OCI-LY1 (cell line): ENCODE results near the gene PTPRT.

ENCODE experiments used
- H2AFZ ChIP-seq: fragments of 200-600 bp; sonication (generic), shearing (Covaris generic); 2 replicates; pipeline ENCODE4 v1.6.0; 2014; ENCODE audit warnings: antibody characterized with exemption, mild to moderate bottlenecking, low read length
- H3F3A ChIP-seq: fragments of 200-600 bp; sonication (generic), shearing (Covaris generic); 2 replicates; pipeline ENCODE4 v1.6.0; 2014; ENCODE audit warnings: mild to moderate bottlenecking, antibody characterized with exemption, low read length, moderate library complexity; ENCODE audit not compliant: insufficient read depth
- H3K27ac ChIP-seq: fragments of 200-600 bp; sonication (generic); 2 replicates; pipeline ENCODE4 v1.5.1; 2014; ENCODE audit warnings: low read length, mixed run types, mild to moderate bottlenecking, low read depth; ENCODE audit not compliant: poor library complexity, severe bottlenecking
- H3K27me3 ChIP-seq: fragments of 200-600 bp; sonication (generic); 2 replicates; pipeline ENCODE4 v1.6.0; 2014; ENCODE audit warnings: antibody characterized with exemption, mild to moderate bottlenecking, low read length, moderate library complexity; ENCODE audit not compliant: insufficient read depth
- H3K36me3 ChIP-seq: fragments of 200-600 bp; sonication (generic); 2 replicates; pipeline ENCODE4 v1.6.1; 2014; ENCODE audit warnings: mild to moderate bottlenecking, antibody characterized with exemption, low read length, moderate library complexity, mixed read lengths; ENCODE audit not compliant: insufficient read depth
- H3K4me1 ChIP-seq: fragments of 200-600 bp; sonication (generic); 2 replicates; pipeline ENCODE4 v1.5.1; 2014; ENCODE audit warnings: mild to moderate bottlenecking, low read length, moderate library complexity; ENCODE audit not compliant: insufficient read depth, severe bottlenecking
- H3K4me2 ChIP-seq: fragments of 200-600 bp; sonication (generic), shearing (Covaris generic); 2 replicates; pipeline ENCODE4 v1.6.1; 2014; ENCODE audit warnings: low read length
- H3K4me3 ChIP-seq: fragments of 200-600 bp; sonication (generic); 2 replicates; pipeline ENCODE4 v1.5.1; 2014; ENCODE audit warnings: low read length, low read depth, mild to moderate bottlenecking, mixed read lengths; ENCODE audit not compliant: poor library complexity, severe bottlenecking
- H3K79me2 ChIP-seq: fragments of 200-600 bp; shearing (Covaris generic); 2 replicates; pipeline ENCODE4 v1.6.1; 2016; ENCODE audit warnings: mixed run types, low read length, mixed read lengths; ENCODE audit not compliant: insufficient read depth
- H3K9ac ChIP-seq: fragments of 200-600 bp; sonication (generic), shearing (Covaris generic); 2 replicates; pipeline ENCODE4 v1.6.1; 2014; ENCODE audit warnings: mild to moderate bottlenecking, low read length, mixed read lengths
- H3K9me2 ChIP-seq: fragments of 200-600 bp; sonication (generic), shearing (Covaris generic); 2 replicates; pipeline ENCODE4 v1.6.1; 2014; ENCODE audit warnings: low read depth, mild to moderate bottlenecking, low read length, mixed read lengths
- H3K9me3 ChIP-seq: fragments of 200-600 bp; shearing (Covaris generic); 2 replicates; pipeline ENCODE4 v1.6.1; 2014; ENCODE audit warnings: low read length, mixed read lengths
- H4K20me1 ChIP-seq: fragments of 200-600 bp; sonication (generic), shearing (Covaris generic); 2 replicates; pipeline ENCODE4 v1.6.0; 2016; ENCODE audit warnings: mild to moderate bottlenecking, low read length; ENCODE audit not compliant: insufficient read depth
- CTCF ChIP-seq: fragments of 200-600 bp; sonication (generic), shearing (Covaris generic); IDR thresholded peaks from 2 replicates; pipeline ENCODE4 v1.5.1; 2017; ENCODE audit warnings: mild to moderate bottlenecking, antibody characterized with exemption, low read length, moderate library complexity, mixed read lengths
- EZH2 ChIP-seq: fragments of 200-600 bp; sonication (generic), shearing (Covaris generic); IDR thresholded peaks from 2 replicates; pipeline ENCODE4 v1.8.0; 2017; ENCODE audit warnings: borderline replicate concordance, mixed run types, mild to moderate bottlenecking, antibody characterized with exemption, low read length, moderate library complexity, mixed read lengths

PTPRT gene

GRCh38 chr20:43193443-43193842 is 3.7 kb upstream of the PTPRT start:
- Histone ChIP-seq H3K4me2 (no peak overlapping the region), H3K36me3 (no peaks in the 10 kb centered on the region), H3K27me3 (no peaks in the 10 kb centered on the region), H4K20me1 (no peaks in the 10 kb centered on the region), H3K9me2 (no peaks in the 10 kb centered on the region), H3K4me1 (no peaks in the 10 kb centered on the region), H3K9ac (no peak overlapping the region), H3K9me3 (no peaks in the 10 kb centered on the region), H3F3A (no peaks in the 10 kb centered on the region), H2AFZ (no peak overlapping the region), H3K27ac (no peak overlapping the region), H3K79me2 (no peaks in the 10 kb centered on the region), H3K4me3 (no peak overlapping the region)
- no peak for TF ChIP-seq EZH2
- no peak for TF ChIP-seq CTCF

GRCh38 chr20:43191946-43192863 is 2.5 kb upstream of the PTPRT start:
- Histone ChIP-seq H3K27ac (no peak overlapping the region), H3K4me3 (no peak overlapping the region), H3K36me3 (no peaks in the 10 kb centered on the region), H3K4me2 (no peak overlapping the region), H3K4me1 (no peaks in the 10 kb centered on the region), H3K79me2 (no peaks in the 10 kb centered on the region), H3K9ac (no peak overlapping the region), H3K27me3 (no peaks in the 10 kb centered on the region), H3F3A (no peaks in the 10 kb centered on the region), H3K9me3 (no peaks in the 10 kb centered on the region), H4K20me1 (no peaks in the 10 kb centered on the region), H2AFZ (no peak overlapping the region), H3K9me2 (no peaks in the 10 kb centered on the region)
- TF ChIP-seq CTCF, result peak; percentile 72
- no peak for TF ChIP-seq EZH2

- Histone ChIP-seq H3K4me3 (no peak overlapping the region), H3K27me3 (no peaks in the 10 kb centered on the region)
Measured at GRCh38 chr20:43191143-43191542, 1.4 kb upstream of the PTPRT start.

More at GRCh38 chr20:43191143-43191542, 1.4 kb upstream of the PTPRT start:
- Histone ChIP-seq H3K36me3 (no peaks in the 10 kb centered on the region), H3K9me3 (no peaks in the 10 kb centered on the region), H3K4me1 (no peaks in the 10 kb centered on the region), H3K79me2 (no peaks in the 10 kb centered on the region), H3K27ac (no peak overlapping the region), H3K4me2 (no peak overlapping the region), H3K9ac (no peak overlapping the region), H3K9me2 (no peaks in the 10 kb centered on the region), H2AFZ (no peak overlapping the region), H3F3A (no peaks in the 10 kb centered on the region), H4K20me1 (no peaks in the 10 kb centered on the region)
- no peak for TF ChIP-seq EZH2
- TF ChIP-seq CTCF, result no peak
